HEK293 (cell line): Measurements from ENCODE around the gene PAQR7.

ENCODE experiments used
- FEZF1 ChIP-seq: fragments of 450-650 bp; formaldehyde crosslinking; IDR thresholded peaks from 2 replicates; pipeline ENCODE4 v1.5.1; 2016; ENCODE audit warnings: missing biosample characterization, missing genetic modification characterization
- HOXD13 ChIP-seq: sonication (generic); formaldehyde crosslinking; IDR thresholded peaks from 2 replicates; pipeline ENCODE4 v1.8.0; 2022; ENCODE audit warnings: missing genetic modification reagents, borderline replicate concordance
- RBAK ChIP-seq: fragments of 450-650 bp; formaldehyde crosslinking; IDR thresholded peaks from 2 replicates; pipeline ENCODE4 v1.5.1; 2016; ENCODE audit warnings: missing biosample characterization, missing genetic modification characterization
- SP3 ChIP-seq: fragments of 450-650 bp; formaldehyde crosslinking; IDR thresholded peaks from 2 replicates; pipeline ENCODE4 v1.5.1; 2016; ENCODE audit warnings: missing biosample characterization, missing genetic modification characterization
- TCF7L2 ChIP-seq: IDR thresholded peaks from 2 replicates; pipeline ENCODE4 v1.6.1; 2011; ENCODE audit warnings: low read depth, mild to moderate bottlenecking, inconsistent platforms, low read length, moderate library complexity, borderline replicate concordance
- YY2 ChIP-seq: fragments of 450-650 bp; formaldehyde crosslinking; IDR thresholded peaks from 2 replicates; pipeline ENCODE4 v1.5.1; 2016; ENCODE audit warnings: missing biosample characterization, missing genetic modification characterization
- ZBTB21 ChIP-seq: fragments of 450-650 bp; formaldehyde crosslinking; IDR thresholded peaks from 2 replicates; pipeline ENCODE4 v1.5.1; 2017; ENCODE audit warnings: missing biosample characterization, missing genetic modification characterization
- ZNF112 ChIP-seq: fragments of 450-650 bp; formaldehyde crosslinking; IDR thresholded peaks from 2 replicates; pipeline ENCODE4 v1.5.0; 2017; ENCODE audit warnings: missing biosample characterization, missing genetic modification characterization
- ZNF114 ChIP-seq: fragments of 450-650 bp; formaldehyde crosslinking; IDR thresholded peaks from 2 replicates; pipeline ENCODE4 v1.5.0; 2017; ENCODE audit warnings: missing biosample characterization, missing genetic modification characterization
- ZNF174 ChIP-seq: fragments of 450-650 bp; formaldehyde crosslinking; IDR thresholded peaks from 2 replicates; pipeline ENCODE4 v1.5.0; 2017; ENCODE audit warnings: missing biosample characterization, mild to moderate bottlenecking, missing genetic modification characterization
- ZNF23 ChIP-seq: fragments of 450-650 bp; formaldehyde crosslinking; IDR thresholded peaks from 2 replicates; pipeline ENCODE4 v1.5.1; 2016; ENCODE audit warnings: missing biosample characterization, missing genetic modification characterization, borderline replicate concordance
- ZNF37A ChIP-seq: fragments of 450-650 bp; IDR thresholded peaks from 2 replicates; pipeline ENCODE4 v1.5.1; 2018; ENCODE audit warnings: missing biosample characterization, missing genetic modification characterization
- ZNF510 ChIP-seq: fragments of 450-650 bp; formaldehyde crosslinking; IDR thresholded peaks from 2 replicates; pipeline ENCODE4 v1.5.1; 2018; ENCODE audit warnings: mild to moderate bottlenecking, missing genetic modification characterization, missing biosample characterization; ENCODE audit not compliant: insufficient replicate concordance
- ZNF544 ChIP-seq: fragments of 450-650 bp; formaldehyde crosslinking; IDR thresholded peaks from 2 replicates; pipeline ENCODE4 v1.5.0; 2017; ENCODE audit warnings: missing biosample characterization, missing genetic modification characterization
- ZNF677 ChIP-seq: fragments of 450-650 bp; IDR thresholded peaks from 2 replicates; pipeline ENCODE4 v1.5.0; 2018; ENCODE audit warnings: missing biosample characterization, mild to moderate bottlenecking, missing genetic modification characterization, moderate library complexity
- ZNF76 ChIP-seq: fragments of 450-650 bp; formaldehyde crosslinking; IDR thresholded peaks from 2 replicates; pipeline ENCODE4; 2016; ENCODE audit warnings: low read depth, missing biosample characterization, missing genetic modification characterization, borderline replicate concordance
- ZNF791 ChIP-seq: fragments of 450-650 bp; formaldehyde crosslinking; IDR thresholded peaks from 2 replicates; pipeline ENCODE4 v1.5.1; 2016; ENCODE audit warnings: missing biosample characterization, missing genetic modification characterization
- TF ChIP-seq, protein P1 (sequence below): fragments of 450-650 bp; formaldehyde crosslinking; IDR thresholded peaks from 2 replicates; pipeline ENCODE4 v1.5.1; 2016; ENCODE audit warnings: missing biosample characterization, missing genetic modification characterization
- TF ChIP-seq, protein P2 (sequence below): fragments of 450-650 bp; formaldehyde crosslinking; IDR thresholded peaks from 2 replicates; pipeline ENCODE4 v1.5.1; 2016; ENCODE audit warnings: missing biosample characterization, missing genetic modification characterization
- TF ChIP-seq, protein P3 (sequence below): fragments of 450-650 bp; formaldehyde crosslinking; IDR thresholded peaks from 2 replicates; pipeline ENCODE4 v1.5.1; 2016; ENCODE audit warnings: missing biosample characterization, missing genetic modification characterization
- TF ChIP-seq, protein P4 (sequence below): fragments of 450-650 bp; formaldehyde crosslinking; IDR thresholded peaks from 2 replicates; pipeline ENCODE4 v1.5.1; 2016; ENCODE audit warnings: missing biosample characterization, missing genetic modification characterization
- TF ChIP-seq, protein P5 (sequence below): fragments of 450-650 bp; formaldehyde crosslinking; IDR thresholded peaks from 2 replicates; pipeline ENCODE4 v1.5.1; 2016; ENCODE audit warnings: missing biosample characterization, missing genetic modification characterization
- TF ChIP-seq, protein P6 (sequence below): fragments of 450-650 bp; formaldehyde crosslinking; IDR thresholded peaks from 2 replicates; pipeline ENCODE4 v1.5.1; 2016; ENCODE audit warnings: missing biosample characterization, missing genetic modification characterization, borderline replicate concordance
- TF ChIP-seq, protein P7 (sequence below): fragments of 450-650 bp; formaldehyde crosslinking; IDR thresholded peaks from 2 replicates; pipeline ENCODE4 v1.5.1; 2016; ENCODE audit warnings: missing biosample characterization, missing genetic modification characterization
- TF ChIP-seq, protein P8 (sequence below): fragments of 450-650 bp; formaldehyde crosslinking; IDR thresholded peaks from 2 replicates; pipeline ENCODE4 v1.5.1; 2016; ENCODE audit warnings: missing biosample characterization, missing genetic modification characterization, borderline replicate concordance

PAQR7 gene

DNA sequence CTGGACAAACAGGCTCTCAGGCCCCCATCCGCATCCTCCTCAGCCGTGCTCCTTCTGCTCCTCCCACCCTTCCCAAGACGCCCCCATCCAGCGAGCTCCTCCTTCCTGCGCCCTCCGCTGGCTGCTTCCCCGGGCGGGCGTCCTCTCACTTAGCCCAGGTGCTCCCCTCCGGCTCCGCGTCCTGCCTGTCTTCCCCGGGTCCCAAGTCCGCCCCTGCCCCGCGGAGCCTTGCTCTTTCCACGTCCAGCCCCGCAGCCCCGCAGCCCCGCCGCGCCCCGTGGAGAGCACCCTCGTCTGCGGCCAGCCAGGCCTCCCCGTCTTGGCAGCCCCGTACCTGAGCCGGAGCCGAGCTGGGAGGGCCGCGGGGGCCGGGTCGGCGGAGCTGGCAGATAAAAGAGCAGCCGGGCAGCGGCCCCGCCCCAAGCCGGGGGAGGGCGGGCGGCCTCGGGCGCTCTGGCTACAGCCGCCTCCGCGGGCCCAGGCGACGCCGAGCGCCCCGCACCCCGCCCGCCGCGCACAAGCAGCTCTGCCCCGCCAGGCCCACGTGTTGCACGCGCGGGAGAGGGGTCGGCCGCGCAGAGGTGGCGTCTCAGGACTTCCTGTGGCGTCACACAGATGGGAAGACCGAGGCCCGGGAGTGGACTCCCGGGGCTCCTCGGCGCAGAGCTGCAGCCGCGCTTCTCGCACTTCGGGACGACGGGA is at the start of gene PAQR7 (continued):
- TF ChIP-seq, protein P1, sequence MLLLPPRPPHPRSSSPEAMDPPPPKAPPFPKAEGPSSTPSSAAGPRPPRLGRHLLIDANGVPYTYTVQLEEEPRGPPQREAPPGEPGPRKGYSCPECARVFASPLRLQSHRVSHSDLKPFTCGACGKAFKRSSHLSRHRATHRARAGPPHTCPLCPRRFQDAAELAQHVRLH (tag by site-specific recombination), result no peak
- TF ChIP-seq ZNF677 (tag by site-specific recombination) (peak; percentile 17; the same call in 1 of the 2 replicates), ZNF23 (no peak), TCF7L2 (peak; percentile 70; the same call in 1 of the 2 replicates), ZNF174 (no peak), ZNF114 (no peak), SP3 (tag by site-specific recombination) (peak; percentile 70), FEZF1 (tag by site-specific recombination) (peak; percentile 82), ZNF510 (tag by site-specific recombination) (no peak), ZNF37A (tag by site-specific recombination) (no peak), ZNF544 (no peak), HOXD13 (CRISPR knock-in tag) (no peak), ZNF76 (tag by site-specific recombination) (peak; percentile 42; the same call in 1 of the 2 replicates), ZNF791 (tag by site-specific recombination) (no peak), ZBTB21 (tag by site-specific recombination) (no peak), YY2 (tag by site-specific recombination) (no peak), ZNF112 (no peak), RBAK (tag by site-specific recombination) (no peak)
- TF ChIP-seq, protein P2, sequence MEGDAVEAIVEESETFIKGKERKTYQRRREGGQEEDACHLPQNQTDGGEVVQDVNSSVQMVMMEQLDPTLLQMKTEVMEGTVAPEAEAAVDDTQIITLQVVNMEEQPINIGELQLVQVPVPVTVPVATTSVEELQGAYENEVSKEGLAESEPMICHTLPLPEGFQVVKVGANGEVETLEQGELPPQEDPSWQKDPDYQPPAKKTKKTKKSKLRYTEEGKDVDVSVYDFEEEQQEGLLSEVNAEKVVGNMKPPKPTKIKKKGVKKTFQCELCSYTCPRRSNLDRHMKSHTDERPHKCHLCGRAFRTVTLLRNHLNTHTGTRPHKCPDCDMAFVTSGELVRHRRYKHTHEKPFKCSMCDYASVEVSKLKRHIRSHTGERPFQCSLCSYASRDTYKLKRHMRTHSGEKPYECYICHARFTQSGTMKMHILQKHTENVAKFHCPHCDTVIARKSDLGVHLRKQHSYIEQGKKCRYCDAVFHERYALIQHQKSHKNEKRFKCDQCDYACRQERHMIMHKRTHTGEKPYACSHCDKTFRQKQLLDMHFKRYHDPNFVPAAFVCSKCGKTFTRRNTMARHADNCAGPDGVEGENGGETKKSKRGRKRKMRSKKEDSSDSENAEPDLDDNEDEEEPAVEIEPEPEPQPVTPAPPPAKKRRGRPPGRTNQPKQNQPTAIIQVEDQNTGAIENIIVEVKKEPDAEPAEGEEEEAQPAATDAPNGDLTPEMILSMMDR (tag by site-specific recombination), result peak; percentile 93
- TF ChIP-seq, protein P3, sequence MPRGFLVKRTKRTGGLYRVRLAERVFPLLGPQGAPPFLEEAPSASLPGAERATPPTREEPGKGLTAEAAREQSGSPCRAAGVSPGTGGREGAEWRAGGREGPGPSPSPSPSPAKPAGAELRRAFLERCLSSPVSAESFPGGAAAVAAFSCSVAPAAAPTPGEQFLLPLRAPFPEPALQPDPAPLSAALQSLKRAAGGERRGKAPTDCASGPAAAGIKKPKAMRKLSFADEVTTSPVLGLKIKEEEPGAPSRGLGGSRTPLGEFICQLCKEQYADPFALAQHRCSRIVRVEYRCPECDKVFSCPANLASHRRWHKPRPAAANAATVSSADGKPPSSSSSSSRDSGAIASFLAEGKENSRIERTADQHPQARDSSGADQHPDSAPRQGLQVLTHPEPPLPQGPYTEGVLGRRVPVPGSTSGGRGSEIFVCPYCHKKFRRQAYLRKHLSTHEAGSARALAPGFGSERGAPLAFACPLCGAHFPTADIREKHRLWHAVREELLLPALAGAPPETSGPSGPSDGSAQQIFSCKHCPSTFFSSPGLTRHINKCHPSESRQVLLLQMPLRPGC (tag by site-specific recombination), result no peak
- TF ChIP-seq, protein P4, sequence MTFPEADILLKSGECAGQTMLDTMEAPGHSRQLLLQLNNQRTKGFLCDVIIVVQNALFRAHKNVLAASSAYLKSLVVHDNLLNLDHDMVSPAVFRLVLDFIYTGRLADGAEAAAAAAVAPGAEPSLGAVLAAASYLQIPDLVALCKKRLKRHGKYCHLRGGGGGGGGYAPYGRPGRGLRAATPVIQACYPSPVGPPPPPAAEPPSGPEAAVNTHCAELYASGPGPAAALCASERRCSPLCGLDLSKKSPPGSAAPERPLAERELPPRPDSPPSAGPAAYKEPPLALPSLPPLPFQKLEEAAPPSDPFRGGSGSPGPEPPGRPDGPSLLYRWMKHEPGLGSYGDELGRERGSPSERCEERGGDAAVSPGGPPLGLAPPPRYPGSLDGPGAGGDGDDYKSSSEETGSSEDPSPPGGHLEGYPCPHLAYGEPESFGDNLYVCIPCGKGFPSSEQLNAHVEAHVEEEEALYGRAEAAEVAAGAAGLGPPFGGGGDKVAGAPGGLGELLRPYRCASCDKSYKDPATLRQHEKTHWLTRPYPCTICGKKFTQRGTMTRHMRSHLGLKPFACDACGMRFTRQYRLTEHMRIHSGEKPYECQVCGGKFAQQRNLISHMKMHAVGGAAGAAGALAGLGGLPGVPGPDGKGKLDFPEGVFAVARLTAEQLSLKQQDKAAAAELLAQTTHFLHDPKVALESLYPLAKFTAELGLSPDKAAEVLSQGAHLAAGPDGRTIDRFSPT (tag by site-specific recombination), result 0 out of 2 replicates have a peak, but pooled peaks have one; percentile 28
- TF ChIP-seq, protein P5, sequence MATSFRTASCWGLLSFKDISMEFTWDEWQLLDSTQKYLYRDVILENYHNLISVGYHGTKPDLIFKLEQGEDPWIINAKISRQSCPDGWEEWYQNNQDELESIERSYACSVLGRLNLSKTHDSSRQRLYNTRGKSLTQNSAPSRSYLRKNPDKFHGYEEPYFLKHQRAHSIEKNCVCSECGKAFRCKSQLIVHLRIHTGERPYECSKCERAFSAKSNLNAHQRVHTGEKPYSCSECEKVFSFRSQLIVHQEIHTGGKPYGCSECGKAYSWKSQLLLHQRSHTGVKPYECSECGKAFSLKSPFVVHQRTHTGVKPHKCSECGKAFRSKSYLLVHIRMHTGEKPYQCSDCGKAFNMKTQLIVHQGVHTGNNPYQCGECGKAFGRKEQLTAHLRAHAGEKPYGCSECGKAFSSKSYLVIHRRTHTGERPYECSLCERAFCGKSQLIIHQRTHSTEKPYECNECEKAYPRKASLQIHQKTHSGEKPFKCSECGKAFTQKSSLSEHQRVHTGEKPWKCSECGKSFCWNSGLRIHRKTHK (tag by site-specific recombination), result no peak
- TF ChIP-seq, protein P6, sequence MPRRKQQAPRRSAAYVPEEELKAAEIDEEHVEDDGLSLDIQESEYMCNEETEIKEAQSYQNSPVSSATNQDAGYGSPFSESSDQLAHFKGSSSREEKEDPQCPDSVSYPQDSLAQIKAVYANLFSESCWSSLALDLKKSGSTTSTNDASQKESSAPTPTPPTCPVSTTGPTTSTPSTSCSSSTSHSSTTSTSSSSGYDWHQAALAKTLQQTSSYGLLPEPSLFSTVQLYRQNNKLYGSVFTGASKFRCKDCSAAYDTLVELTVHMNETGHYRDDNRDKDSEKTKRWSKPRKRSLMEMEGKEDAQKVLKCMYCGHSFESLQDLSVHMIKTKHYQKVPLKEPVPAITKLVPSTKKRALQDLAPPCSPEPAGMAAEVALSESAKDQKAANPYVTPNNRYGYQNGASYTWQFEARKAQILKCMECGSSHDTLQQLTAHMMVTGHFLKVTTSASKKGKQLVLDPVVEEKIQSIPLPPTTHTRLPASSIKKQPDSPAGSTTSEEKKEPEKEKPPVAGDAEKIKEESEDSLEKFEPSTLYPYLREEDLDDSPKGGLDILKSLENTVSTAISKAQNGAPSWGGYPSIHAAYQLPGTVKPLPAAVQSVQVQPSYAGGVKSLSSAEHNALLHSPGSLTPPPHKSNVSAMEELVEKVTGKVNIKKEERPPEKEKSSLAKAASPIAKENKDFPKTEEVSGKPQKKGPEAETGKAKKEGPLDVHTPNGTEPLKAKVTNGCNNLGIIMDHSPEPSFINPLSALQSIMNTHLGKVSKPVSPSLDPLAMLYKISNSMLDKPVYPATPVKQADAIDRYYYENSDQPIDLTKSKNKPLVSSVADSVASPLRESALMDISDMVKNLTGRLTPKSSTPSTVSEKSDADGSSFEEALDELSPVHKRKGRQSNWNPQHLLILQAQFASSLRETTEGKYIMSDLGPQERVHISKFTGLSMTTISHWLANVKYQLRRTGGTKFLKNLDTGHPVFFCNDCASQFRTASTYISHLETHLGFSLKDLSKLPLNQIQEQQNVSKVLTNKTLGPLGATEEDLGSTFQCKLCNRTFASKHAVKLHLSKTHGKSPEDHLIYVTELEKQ (tag by site-specific recombination), result no peak
- TF ChIP-seq, protein P7, sequence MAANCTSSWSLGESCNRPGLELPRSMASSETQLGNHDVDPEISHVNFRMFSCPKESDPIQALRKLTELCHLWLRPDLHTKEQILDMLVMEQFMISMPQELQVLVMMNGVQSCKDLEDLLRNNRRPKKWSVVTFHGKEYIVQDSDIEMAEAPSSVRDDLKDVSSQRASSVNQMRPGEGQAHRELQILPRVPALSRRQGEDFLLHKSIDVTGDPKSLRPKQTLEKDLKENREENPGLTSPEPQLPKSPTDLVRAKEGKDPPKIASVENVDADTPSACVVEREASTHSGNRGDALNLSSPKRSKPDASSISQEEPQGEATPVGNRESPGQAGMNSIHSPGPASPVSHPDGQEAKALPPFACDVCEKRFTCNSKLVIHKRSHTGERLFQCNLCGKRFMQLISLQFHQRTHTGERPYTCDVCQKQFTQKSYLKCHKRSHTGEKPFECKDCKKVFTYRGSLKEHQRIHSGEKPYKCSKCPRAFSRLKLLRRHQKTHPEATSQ, result no peak
- TF ChIP-seq, protein P8, sequence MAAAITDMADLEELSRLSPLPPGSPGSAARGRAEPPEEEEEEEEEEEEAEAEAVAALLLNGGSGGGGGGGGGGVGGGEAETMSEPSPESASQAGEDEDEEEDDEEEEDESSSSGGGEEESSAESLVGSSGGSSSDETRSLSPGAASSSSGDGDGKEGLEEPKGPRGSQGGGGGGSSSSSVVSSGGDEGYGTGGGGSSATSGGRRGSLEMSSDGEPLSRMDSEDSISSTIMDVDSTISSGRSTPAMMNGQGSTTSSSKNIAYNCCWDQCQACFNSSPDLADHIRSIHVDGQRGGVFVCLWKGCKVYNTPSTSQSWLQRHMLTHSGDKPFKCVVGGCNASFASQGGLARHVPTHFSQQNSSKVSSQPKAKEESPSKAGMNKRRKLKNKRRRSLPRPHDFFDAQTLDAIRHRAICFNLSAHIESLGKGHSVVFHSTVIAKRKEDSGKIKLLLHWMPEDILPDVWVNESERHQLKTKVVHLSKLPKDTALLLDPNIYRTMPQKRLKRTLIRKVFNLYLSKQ, result no peak
